ENCODE measurements around the gene C1QB. TPM values are rescaled to one million over a fixed set of nuclear protein-coding genes. Genes with fewer than 3 reads are reported as not detected.

The C1QB gene
- polyA plus RNA-seq, 1 donor (not counting 4 experiments of a cell fraction or from before 2014, with no cell fraction given) = not detected

GRCh38 chr1:22689505-22689904, 36.5 kb downstream of the C1QB start:
- no peaks in the 10 kb centered on the region for H3K9me1 ChIP-seq (ENCODE audit: control insufficient read depth, extremely low read depth, insufficient read depth, low read length)
- H3K36me3 ChIP-seq (ENCODE audit: control insufficient read depth in 2 of 2, extremely low read depth in 1 of 2, insufficient read depth in 2 of 2, low read length in 2 of 2) = no peaks in the 10 kb centered on the region
- H3K4me1 ChIP-seq (ENCODE audit: control insufficient read depth, extremely low read depth, insufficient read depth, low read length) = no peaks in the 10 kb centered on the region
- H3K27ac ChIP-seq (ENCODE audit: control insufficient read depth, insufficient read depth, low read length) = no peak overlapping the region
- dilution Hi-C loops (cut with MboI; ENCODE audit: extremely low pct_ligation_motif_present, low sequenced_read_pairs) = no loop called here
- H3K27me3 ChIP-seq (ENCODE audit: control insufficient read depth, extremely low read depth, insufficient read depth, low read length) = peaks cover 5% of the 10 kb centered on the region
- H3K4me3 ChIP-seq (ENCODE audit: control insufficient read depth in 2 of 3, extremely low read depth in 1 of 3, insufficient read depth in 2 of 3, low read depth in 1 of 3, low read length in 3 of 3) = no peak overlapping the region
- H3K9ac ChIP-seq (ENCODE audit: control insufficient read depth, extremely low read depth, insufficient read depth, low read length) = no peak overlapping the region
- DNase-seq (ENCODE audit: low read depth, low spot score) = no peak
- no peaks in the 10 kb centered on the region for H3K9me3 ChIP-seq (ENCODE audit: control insufficient read depth, low read depth, low read length)
- H4K20me1 ChIP-seq (ENCODE audit: control insufficient read depth, extremely low read depth, insufficient read depth, low read length) = no peaks in the 10 kb centered on the region
- H2AFZ ChIP-seq (ENCODE audit: control insufficient read depth, low read length) = no peak overlapping the region
- H3K4me2 ChIP-seq (ENCODE audit: control insufficient read depth, extremely low read depth, insufficient read depth, low read depth, low read length) = no peak overlapping the region
- no peak for FAIRE-seq
- TF ChIP-seq, protein P1, sequence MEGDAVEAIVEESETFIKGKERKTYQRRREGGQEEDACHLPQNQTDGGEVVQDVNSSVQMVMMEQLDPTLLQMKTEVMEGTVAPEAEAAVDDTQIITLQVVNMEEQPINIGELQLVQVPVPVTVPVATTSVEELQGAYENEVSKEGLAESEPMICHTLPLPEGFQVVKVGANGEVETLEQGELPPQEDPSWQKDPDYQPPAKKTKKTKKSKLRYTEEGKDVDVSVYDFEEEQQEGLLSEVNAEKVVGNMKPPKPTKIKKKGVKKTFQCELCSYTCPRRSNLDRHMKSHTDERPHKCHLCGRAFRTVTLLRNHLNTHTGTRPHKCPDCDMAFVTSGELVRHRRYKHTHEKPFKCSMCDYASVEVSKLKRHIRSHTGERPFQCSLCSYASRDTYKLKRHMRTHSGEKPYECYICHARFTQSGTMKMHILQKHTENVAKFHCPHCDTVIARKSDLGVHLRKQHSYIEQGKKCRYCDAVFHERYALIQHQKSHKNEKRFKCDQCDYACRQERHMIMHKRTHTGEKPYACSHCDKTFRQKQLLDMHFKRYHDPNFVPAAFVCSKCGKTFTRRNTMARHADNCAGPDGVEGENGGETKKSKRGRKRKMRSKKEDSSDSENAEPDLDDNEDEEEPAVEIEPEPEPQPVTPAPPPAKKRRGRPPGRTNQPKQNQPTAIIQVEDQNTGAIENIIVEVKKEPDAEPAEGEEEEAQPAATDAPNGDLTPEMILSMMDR (optimal IDR thresholded peaks at IDR 0.05 in 1 of 3, IDR thresholded peaks at IDR 0.05 in 1 of 3, conservative IDR thresholded peaks at IDR 0.05 in 1 of 3; ENCODE audit: extremely low read depth in 1 of 3, insufficient read depth in 2 of 3, low read length in 3 of 3) = no peak
- TF ChIP-seq EZH2 (IDR thresholded peaks at IDR 0.05; ENCODE audit: low read length) = no peak
- H3K79me2 ChIP-seq (ENCODE audit: control insufficient read depth, insufficient read depth, low read length) = no peaks in the 10 kb centered on the region

GRCh38 chr1:22691031-22691753, 38.2 kb downstream of the C1QB start:
- no peaks in the 10 kb centered on the region for H3K36me3 ChIP-seq (ENCODE audit: control insufficient read depth in 2 of 2, extremely low read depth in 1 of 2, insufficient read depth in 2 of 2, low read length in 2 of 2)
- no peak overlapping the region for H3K9ac ChIP-seq (ENCODE audit: control insufficient read depth, extremely low read depth, insufficient read depth, low read length)
- no peaks in the 10 kb centered on the region for H3K4me1 ChIP-seq (ENCODE audit: control insufficient read depth, extremely low read depth, insufficient read depth, low read length)
- H3K4me3 ChIP-seq (ENCODE audit: control insufficient read depth in 2 of 3, extremely low read depth in 1 of 3, insufficient read depth in 2 of 3, low read depth in 1 of 3, low read length in 3 of 3) = no peak overlapping the region
- H3K27ac ChIP-seq (ENCODE audit: control insufficient read depth, insufficient read depth, low read length) = no peak overlapping the region
- TF ChIP-seq EZH2 (IDR thresholded peaks at IDR 0.05; ENCODE audit: low read length) = no peak
- TF ChIP-seq, protein P1 (optimal IDR thresholded peaks at IDR 0.05 in 1 of 3, IDR thresholded peaks at IDR 0.05 in 1 of 3, conservative IDR thresholded peaks at IDR 0.05 in 1 of 3; ENCODE audit: extremely low read depth in 1 of 3, insufficient read depth in 2 of 3, low read length in 3 of 3) = no peak
- H3K79me2 ChIP-seq (ENCODE audit: control insufficient read depth, insufficient read depth, low read length) = no peaks in the 10 kb centered on the region
- no peaks in the 10 kb centered on the region for H3K9me1 ChIP-seq (ENCODE audit: control insufficient read depth, extremely low read depth, insufficient read depth, low read length)
- H2AFZ ChIP-seq (ENCODE audit: control insufficient read depth, low read length) = no peak overlapping the region
- no peak for FAIRE-seq
- dilution Hi-C loops (cut with MboI; ENCODE audit: extremely low pct_ligation_motif_present, low sequenced_read_pairs) = no loop called here
- no peaks in the 10 kb centered on the region for H3K27me3 ChIP-seq (ENCODE audit: control insufficient read depth, extremely low read depth, insufficient read depth, low read length)
- H4K20me1 ChIP-seq (ENCODE audit: control insufficient read depth, extremely low read depth, insufficient read depth, low read length) = no peaks in the 10 kb centered on the region
- H3K4me2 ChIP-seq (ENCODE audit: control insufficient read depth, extremely low read depth, insufficient read depth, low read depth, low read length) = no peak overlapping the region
- no peaks in the 10 kb centered on the region for H3K9me3 ChIP-seq (ENCODE audit: control insufficient read depth, low read depth, low read length)
- DNase-seq (ENCODE audit: low read depth, low spot score) = no peak

Data from keratinocyte (primary cell).